ENCODE data around the gene PSMC3. TPM values are rescaled to one million over a fixed set of nuclear protein-coding genes. Genes with fewer than 3 reads are reported as not detected.

Gene PSMC3
- total RNA-seq, 2 donors from 2014 or later, result 122 to 160 TPM

DNA sequence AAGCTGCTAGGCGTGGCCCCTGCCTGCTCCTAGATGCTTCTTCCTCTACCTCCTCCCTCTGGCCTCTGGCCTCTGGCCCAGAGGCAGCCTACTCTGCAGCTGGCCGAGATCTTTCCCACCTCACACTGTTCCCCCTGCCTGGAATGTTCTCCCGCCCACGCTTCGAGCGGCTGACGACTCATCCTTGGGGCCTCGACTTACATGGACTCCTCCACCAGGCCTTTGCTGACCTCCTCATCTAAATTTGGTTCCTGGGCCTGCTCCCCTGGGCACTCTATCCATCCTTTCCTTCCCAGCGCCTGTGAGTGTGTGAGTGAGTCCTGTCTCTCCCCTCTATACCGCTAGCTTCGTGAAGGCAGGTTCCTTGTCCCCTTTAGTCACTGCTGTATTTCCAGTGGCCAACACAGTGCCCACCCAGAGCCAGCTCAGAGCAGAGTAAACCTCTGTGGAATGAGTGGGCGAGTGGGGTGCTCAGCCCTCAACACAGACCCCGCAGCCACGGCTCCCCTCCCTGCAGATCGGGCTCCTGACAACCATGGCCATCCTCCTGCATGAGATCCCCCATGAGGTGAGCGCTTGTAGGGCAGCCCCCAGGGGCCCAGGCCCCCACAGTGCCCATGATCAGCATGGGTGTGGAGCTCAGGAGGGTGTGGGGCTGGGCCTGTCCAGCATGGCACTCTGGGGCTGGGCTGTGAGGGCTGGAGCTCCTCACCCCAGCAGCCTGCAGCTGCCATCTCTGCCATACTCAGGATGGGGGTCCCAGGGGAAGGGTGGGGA is 12.1 kb downstream of the PSMC3 start:
- DNase-seq (ENCODE audit: low spot score) (no peak), ATAC-seq (ENCODE audit: insufficient number of reproducible peaks, low FRiP score, low read depth) (no peak)
- H3K4me3 ChIP-seq, result no peak overlapping the region
- H3K4me1 ChIP-seq (ENCODE audit: control insufficient read depth in 1 of 2, low read depth in 2 of 2), result peaks cover 32 to 63% of the 10 kb centered on the region in 2 donors
- TF ChIP-seq, protein P1, sequence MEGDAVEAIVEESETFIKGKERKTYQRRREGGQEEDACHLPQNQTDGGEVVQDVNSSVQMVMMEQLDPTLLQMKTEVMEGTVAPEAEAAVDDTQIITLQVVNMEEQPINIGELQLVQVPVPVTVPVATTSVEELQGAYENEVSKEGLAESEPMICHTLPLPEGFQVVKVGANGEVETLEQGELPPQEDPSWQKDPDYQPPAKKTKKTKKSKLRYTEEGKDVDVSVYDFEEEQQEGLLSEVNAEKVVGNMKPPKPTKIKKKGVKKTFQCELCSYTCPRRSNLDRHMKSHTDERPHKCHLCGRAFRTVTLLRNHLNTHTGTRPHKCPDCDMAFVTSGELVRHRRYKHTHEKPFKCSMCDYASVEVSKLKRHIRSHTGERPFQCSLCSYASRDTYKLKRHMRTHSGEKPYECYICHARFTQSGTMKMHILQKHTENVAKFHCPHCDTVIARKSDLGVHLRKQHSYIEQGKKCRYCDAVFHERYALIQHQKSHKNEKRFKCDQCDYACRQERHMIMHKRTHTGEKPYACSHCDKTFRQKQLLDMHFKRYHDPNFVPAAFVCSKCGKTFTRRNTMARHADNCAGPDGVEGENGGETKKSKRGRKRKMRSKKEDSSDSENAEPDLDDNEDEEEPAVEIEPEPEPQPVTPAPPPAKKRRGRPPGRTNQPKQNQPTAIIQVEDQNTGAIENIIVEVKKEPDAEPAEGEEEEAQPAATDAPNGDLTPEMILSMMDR (IDR thresholded peaks at IDR 0.05), result no peak
- H3K27me3 ChIP-seq (replicated peaks; ENCODE audit: insufficient read depth), result no peaks in the 10 kb centered on the region
- no peaks in the 10 kb centered on the region for H3K9me3 ChIP-seq
- peak overlapping the region; percentile 20 to 23 for H3K27ac ChIP-seq
- H3K36me3 ChIP-seq, result peaks cover 50% of the 10 kb centered on the region

DNA sequence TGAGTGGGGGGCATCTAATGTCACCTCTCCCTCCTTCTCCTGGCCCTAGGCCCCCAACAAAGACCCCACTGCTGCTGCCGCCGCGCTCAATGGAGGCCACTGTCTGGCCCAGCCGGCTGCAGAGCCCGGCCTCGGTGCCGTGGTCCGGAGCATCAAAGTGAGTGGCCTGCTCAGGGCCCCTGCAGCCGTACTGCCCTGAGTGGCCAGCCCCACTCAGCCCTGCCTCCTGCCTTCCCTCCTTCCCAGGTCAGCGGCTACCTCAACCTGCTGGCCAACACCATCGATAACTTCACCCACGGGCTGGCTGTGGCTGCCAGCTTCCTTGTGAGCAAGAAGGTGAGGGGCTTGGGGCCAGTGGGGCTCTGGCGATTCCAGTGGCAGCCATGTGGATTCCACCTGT is 12.9 kb downstream of the PSMC3 start:
- TF ChIP-seq, protein P1 (IDR thresholded peaks at IDR 0.05), result no peak
- Histone ChIP-seq H3K9me3 (no peaks in the 10 kb centered on the region), H3K4me3 (no peak overlapping the region), H3K4me1 (ENCODE audit: control insufficient read depth in 1 of 2, low read depth in 2 of 2) (peaks cover 32 to 64% of the 10 kb centered on the region in 2 donors), H3K36me3 (peaks cover 43% of the 10 kb centered on the region), H3K27me3 (replicated peaks; ENCODE audit: insufficient read depth) (no peaks in the 10 kb centered on the region), H3K27ac (peak overlapping the region; percentile 20 to 23)
- ATAC-seq (ENCODE audit: insufficient number of reproducible peaks, low FRiP score, low read depth) (no peak), DNase-seq (ENCODE audit: low spot score) (no peak)

- H3K27me3 ChIP-seq (replicated peaks; ENCODE audit: insufficient read depth), result no peaks in the 10 kb centered on the region
- ATAC-seq (ENCODE audit: insufficient number of reproducible peaks, low FRiP score, low read depth), result no peak
- peaks cover 37 to 68% of the 10 kb centered on the region in 2 donors for H3K4me1 ChIP-seq (ENCODE audit: control insufficient read depth in 1 of 2, low read depth in 2 of 2)
- TF ChIP-seq, protein P1 (IDR thresholded peaks at IDR 0.05), result peak; percentile 67
- H3K36me3 ChIP-seq, result peaks cover 30% of the 10 kb centered on the region
- H3K4me3 ChIP-seq, result no peak overlapping the region
- DNase-seq (ENCODE audit: low spot score), result no peak
- H3K9me3 ChIP-seq, result no peaks in the 10 kb centered on the region
- no peak overlapping the region for H3K27ac ChIP-seq
These were observed 14.1 kb downstream of the PSMC3 start for GRCh38 chr11:47411884-47412746.

GRCh38 chr11:47410370-47411264 is 15.6 kb downstream of the PSMC3 start:
- Histone ChIP-seq H3K27ac (peak overlapping the region; percentile 91 to 96), H3K4me3 (peak overlapping the region; percentile 80), H3K9me3 (no peaks in the 10 kb centered on the region), H3K27me3 (replicated peaks; ENCODE audit: insufficient read depth) (no peaks in the 10 kb centered on the region), H3K4me1 (ENCODE audit: control insufficient read depth in 1 of 2, low read depth in 2 of 2) (peaks cover 36 to 60% of the 10 kb centered on the region in 2 donors), H3K36me3 (peaks cover 28% of the 10 kb centered on the region)
- TF ChIP-seq, protein P1 (IDR thresholded peaks at IDR 0.05), result no peak
- DNase-seq (ENCODE audit: low spot score) (no peak), ATAC-seq (ENCODE audit: insufficient number of reproducible peaks, low FRiP score, low read depth) (no peak)
